ENCODE results near the gene EML6. TPM values are rescaled to one million over a fixed set of nuclear protein-coding genes. Genes with fewer than 3 reads are reported as not detected.

Gene EML6
- total RNA-seq, 2 donors from 2014 or later: 0.96 to 2.0 TPM

DNA sequence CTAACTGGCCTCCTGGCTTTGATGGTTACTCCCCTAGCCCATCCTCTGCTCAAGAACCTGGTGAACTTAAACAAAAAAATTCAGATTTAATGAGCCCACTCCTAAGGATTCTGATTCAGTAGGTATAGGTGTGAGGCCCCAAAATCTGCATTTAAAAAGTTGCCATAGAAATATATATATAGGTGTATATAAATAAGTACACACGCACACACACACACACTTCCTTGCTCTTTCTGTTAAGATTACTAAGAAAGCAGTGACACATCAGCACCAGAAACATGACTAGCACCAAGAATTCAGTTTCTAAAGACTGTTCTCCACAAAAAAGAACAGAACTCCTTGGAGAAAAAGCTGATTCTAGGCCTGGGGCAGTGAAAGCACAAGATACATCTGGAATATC lies 17.8 kb downstream of the EML6 start:
- no peak overlapping the region for H3K27ac Mint-ChIP-seq
- no peaks in the 10 kb centered on the region for H3K36me3 Mint-ChIP-seq (ENCODE audit: insufficient read depth in 2 of 2)
- no peak for ATAC-seq (replicated peaks in 1 of 2)
- DNase-seq: no peak
- no peaks in the 10 kb centered on the region for H3K4me1 Mint-ChIP-seq (ENCODE audit: low read depth)
- H3K9me3 Mint-ChIP-seq: no peaks in the 10 kb centered on the region
- peaks cover 11% of the 10 kb centered on the region for H3K27me3 Mint-ChIP-seq (ENCODE audit: low read depth)
- no peak overlapping the region for H3K4me3 Mint-ChIP-seq

DNA sequence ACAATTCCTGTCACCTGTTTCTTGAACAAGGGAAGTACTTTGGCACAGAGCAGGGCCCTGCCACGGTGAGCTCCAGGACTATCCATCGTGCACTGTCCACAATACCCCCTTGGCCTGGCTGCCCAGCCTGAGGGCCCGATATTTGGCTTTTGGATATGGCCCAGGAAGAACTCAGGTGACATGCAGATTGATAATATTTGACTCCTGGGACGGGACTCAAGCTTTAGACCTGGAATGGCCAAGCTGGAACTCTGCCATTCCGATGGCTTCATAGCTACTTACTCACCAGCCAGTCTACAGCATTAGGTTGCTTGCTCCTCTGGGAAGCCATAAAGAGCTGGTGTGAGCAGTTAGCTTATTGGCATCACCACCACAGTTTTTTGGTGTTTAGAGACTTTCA lies 26.6 kb downstream of the EML6 start:
- Mint-ChIP-seq H3K4me3 (no peak overlapping the region), H3K9me3 (no peaks in the 10 kb centered on the region), H3K27ac (no peak overlapping the region), H3K36me3 (ENCODE audit: insufficient read depth in 2 of 2) (no peaks in the 10 kb centered on the region), H3K4me1 (ENCODE audit: low read depth) (no peaks in the 10 kb centered on the region), H3K27me3 (ENCODE audit: low read depth) (no peaks in the 10 kb centered on the region)
- no peak for DNase-seq
- ATAC-seq (replicated peaks in 1 of 2): no peak

DNA sequence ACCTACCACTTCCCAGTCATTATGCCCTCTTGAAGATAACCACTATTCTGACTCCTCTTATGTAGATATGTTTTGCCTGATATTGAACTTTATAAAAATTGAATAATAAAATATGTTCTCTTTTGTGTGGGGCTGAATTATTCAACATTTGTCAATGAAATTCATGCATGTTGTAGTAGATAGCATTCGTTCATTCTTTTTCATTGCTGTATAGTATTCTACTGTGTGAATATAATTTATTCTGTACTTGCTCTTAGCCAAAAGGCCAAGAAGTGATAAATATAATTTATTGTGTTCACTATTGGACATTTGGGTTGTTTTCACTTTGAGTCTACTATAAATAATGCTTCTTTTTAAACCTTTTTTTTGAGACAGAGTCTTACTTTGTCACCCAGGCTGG lies 29.0 kb downstream of the EML6 start:
- Mint-ChIP-seq H3K9me3 (no peaks in the 10 kb centered on the region), H3K4me3 (no peak overlapping the region), H3K4me1 (ENCODE audit: low read depth) (peaks cover 4% of the 10 kb centered on the region), H3K27ac (no peak overlapping the region), H3K27me3 (ENCODE audit: low read depth) (no peaks in the 10 kb centered on the region), H3K36me3 (ENCODE audit: insufficient read depth in 2 of 2) (no peaks in the 10 kb centered on the region)
- no peak for DNase-seq
- ATAC-seq (replicated peaks in 1 of 2): no peak

DNA sequence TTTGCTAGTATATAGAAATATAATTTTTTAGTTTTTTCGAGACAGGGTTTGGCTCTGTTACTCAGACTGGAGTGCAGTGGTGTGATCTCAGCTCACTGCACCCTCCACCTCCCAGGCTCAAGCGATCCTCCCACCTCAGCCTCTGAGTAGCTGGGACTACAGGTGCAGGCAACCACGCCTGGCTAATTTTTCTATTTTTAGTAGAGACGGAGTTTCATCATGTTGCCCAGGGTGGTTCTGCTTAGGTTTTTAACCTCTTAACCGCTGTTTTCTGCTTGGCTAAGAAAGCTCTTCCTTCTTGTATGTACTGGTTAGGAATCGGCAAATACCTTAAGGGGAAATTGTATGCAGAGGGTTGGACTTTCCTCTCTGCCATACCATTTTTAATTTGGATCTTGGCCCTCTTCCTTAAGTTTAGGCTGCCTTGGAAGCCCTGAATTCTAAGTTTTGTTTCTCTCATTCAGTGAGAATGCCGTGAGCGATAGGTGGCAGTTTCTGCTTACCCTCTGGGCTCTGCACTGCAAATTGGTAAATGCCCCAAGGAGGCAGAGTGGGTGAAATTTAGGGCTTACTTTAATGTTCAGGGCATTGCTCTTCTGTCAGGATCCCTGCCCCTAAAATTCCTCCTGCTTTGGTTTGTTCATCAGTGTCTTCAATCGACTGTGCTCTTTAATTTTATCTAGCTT lies 32.3 kb downstream of the EML6 start:
- Mint-ChIP-seq H3K4me3 (no peak overlapping the region), H3K4me1 (ENCODE audit: low read depth) (peaks cover 14% of the 10 kb centered on the region), H3K9me3 (no peaks in the 10 kb centered on the region), H3K36me3 (ENCODE audit: insufficient read depth in 2 of 2) (no peaks in the 10 kb centered on the region), H3K27me3 (ENCODE audit: low read depth) (no peaks in the 10 kb centered on the region), H3K27ac (peak overlapping the region; percentile 65)
- DNase-seq (no peak), ATAC-seq (replicated peaks in 1 of 2) (no peak)

DNA sequence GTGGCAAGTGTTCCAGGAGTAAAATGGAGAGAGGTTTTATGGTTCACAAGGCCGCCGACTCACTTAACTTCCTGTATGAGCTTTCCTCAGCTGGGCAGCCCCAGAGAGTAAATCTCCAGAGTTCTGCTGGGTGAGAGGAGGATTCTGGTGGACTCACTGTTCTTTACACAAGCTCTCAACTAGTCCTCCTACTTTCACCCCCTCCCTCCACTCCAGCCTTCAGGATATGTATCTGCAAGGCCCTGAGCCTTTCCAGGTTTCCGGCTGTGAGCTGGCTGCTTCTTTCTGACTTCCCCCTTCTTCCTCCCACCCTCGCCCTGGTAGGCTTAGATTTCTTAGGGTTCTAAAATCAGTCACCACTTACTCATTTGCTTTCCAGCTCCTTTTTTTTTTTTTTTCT lies 34.0 kb downstream of the EML6 start:
- Mint-ChIP-seq H3K36me3 (ENCODE audit: insufficient read depth in 2 of 2) (no peaks in the 10 kb centered on the region), H3K4me3 (peak overlapping the region in 1 of 2 donors; percentile 43), H3K9me3 (no peaks in the 10 kb centered on the region), H3K4me1 (ENCODE audit: low read depth) (peaks cover 14% of the 10 kb centered on the region), H3K27me3 (ENCODE audit: low read depth) (no peaks in the 10 kb centered on the region), H3K27ac (no peak overlapping the region)
- DNase-seq: peak; percentile 5 to 12
- ATAC-seq (replicated peaks in 1 of 2): peak; percentile 51 to 73

DNA sequence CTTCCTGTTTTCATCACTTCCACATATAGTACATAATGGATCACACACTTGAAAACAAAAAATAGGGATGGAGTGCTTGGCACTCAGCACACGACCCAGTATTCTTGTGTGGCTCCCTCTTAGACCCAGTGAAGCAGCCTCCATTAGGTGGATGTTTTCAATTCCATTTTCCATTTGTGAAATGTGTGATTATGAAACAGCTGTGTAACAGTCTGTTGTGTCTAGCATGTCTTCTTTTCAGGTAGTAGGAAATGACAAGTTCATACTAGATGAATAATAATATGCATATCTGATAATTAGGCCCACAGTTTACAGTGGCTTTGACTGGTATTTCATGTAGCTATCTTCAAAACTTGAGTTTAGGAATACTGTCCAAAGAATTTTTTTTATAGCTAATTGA lies 35.5 kb downstream of the EML6 start:
- Mint-ChIP-seq H3K4me3 (no peak overlapping the region), H3K9me3 (no peaks in the 10 kb centered on the region), H3K27ac (no peak overlapping the region), H3K36me3 (ENCODE audit: insufficient read depth in 2 of 2) (no peaks in the 10 kb centered on the region), H3K4me1 (ENCODE audit: low read depth) (peaks cover 14% of the 10 kb centered on the region), H3K27me3 (ENCODE audit: low read depth) (no peaks in the 10 kb centered on the region)
- DNase-seq: no peak
- no peak for ATAC-seq (replicated peaks in 1 of 2)

DNA sequence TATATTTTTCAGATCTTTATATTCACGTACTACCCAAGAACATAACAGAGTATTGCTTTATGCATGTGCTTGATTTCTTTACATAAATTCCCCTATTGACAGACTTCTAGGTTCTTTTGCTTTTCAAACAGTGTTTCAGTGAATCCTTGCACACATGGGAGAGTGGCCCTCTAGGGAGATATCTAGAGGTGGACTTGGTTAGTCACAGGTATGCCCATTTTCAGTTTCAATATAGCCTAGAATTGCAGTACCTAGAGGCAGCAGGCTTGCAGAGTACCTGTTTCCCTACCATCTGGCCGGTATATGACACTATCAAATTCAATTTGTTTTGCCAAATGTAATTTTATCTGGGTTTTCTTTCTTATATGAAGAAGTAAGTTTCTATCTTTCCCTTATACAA lies 36.8 kb downstream of the EML6 start:
- Mint-ChIP-seq H3K4me1 (ENCODE audit: low read depth) (peaks cover 14% of the 10 kb centered on the region), H3K36me3 (ENCODE audit: insufficient read depth in 2 of 2) (no peaks in the 10 kb centered on the region), H3K27ac (no peak overlapping the region), H3K9me3 (no peaks in the 10 kb centered on the region), H3K27me3 (ENCODE audit: low read depth) (no peaks in the 10 kb centered on the region), H3K4me3 (no peak overlapping the region)
- ATAC-seq (replicated peaks in 1 of 2) (no peak), DNase-seq (no peak)

DNA sequence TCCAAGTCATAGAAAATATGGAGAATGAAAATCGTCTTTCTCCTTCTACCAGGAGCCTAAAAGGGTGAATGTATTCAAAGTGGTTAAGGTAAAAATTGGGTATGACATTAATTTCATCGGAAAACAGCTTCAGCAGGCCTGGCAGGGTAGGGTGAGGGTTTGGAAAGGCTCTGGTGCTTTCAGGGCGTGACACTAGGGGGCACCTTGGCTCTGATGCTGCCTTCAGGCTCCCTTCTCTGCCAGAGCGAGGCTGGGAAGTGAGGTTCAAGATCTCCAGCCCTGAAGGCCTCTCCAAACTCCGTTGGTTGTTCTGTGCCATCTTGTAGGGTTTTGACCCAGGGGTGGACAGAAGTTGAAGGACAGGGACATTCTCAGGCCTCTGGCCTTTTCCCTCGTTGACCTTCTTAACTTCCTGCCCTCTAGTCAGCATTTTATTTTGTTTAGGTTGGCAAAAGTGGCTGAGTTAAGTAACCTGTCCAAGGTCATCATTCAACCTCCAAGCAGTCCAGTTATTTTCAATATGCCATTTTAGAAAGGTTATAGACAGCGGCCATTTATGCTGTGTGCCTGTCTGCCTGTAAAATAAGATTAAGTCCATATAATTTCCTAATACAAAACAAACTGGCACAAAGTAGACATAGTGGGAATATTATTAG lies 40.3 kb downstream of the EML6 start:
- Mint-ChIP-seq H3K36me3 (ENCODE audit: insufficient read depth in 2 of 2) (no peaks in the 10 kb centered on the region), H3K27me3 (ENCODE audit: low read depth) (no peaks in the 10 kb centered on the region), H3K9me3 (no peaks in the 10 kb centered on the region), H3K4me3 (no peak overlapping the region), H3K4me1 (ENCODE audit: low read depth) (peaks cover 14% of the 10 kb centered on the region), H3K27ac (no peak overlapping the region)
- no peak for ATAC-seq (replicated peaks in 1 of 2)
- peak; percentile 27 to 29 for DNase-seq

DNA sequence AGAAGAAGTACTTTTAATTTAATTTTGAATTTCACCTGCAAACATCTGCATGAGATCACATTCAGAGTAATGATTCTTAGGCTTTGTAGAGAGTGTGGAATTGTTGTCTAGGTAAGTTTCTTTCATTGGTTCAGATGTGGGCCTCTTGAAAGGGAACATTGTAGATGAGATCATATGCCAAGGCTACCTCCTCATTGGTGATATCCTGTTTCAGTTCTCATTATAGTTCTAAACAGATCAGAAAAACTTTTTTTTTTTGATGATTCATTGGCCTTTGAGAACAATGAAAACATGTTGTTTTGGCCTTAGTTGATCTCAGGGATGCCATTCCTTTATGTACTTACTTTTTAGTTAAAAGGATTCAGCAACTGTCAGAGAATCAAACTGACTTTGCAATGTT lies 44.5 kb downstream of the EML6 start:
- Mint-ChIP-seq H3K4me1 (ENCODE audit: low read depth) (peaks cover 14% of the 10 kb centered on the region), H3K36me3 (ENCODE audit: insufficient read depth in 2 of 2) (no peaks in the 10 kb centered on the region), H3K27me3 (ENCODE audit: low read depth) (no peaks in the 10 kb centered on the region), H3K9me3 (no peaks in the 10 kb centered on the region), H3K27ac (peak overlapping the region; percentile 17), H3K4me3 (peak overlapping the region; percentile 47 to 50)
- DNase-seq (no peak), ATAC-seq (replicated peaks in 1 of 2) (peak; percentile 98)

DNA sequence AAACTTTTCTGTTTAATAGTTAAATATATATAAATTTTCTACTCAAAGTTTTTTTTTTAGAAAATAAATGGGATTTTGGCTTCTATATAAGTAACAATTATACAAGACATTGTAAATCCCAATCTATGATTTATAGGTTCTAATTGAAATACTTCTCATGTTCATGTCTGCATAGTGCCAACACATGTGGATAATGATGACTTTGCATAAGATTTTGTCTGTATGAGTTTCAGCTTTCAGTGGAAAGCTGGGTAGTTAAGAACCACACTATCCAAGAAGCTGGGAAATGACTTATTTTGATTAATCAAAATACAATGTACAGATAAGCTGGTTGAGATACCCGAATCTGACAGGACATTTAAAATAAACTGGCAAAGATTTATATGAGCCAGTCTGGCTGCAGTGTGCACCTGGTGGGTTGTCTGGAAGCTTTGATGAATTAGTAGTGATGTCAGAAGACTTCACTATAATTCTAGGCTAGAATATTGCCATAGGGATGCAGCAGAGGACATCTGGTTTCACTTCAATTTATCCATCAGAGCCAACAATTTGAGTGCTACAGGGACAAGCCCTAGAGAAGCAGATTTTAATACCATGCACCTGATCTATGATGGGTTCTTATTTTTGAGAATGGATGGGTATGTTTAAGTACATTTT lies 45.4 kb downstream of the EML6 start:
- Mint-ChIP-seq H3K9me3 (no peaks in the 10 kb centered on the region), H3K27me3 (ENCODE audit: low read depth) (no peaks in the 10 kb centered on the region), H3K4me1 (ENCODE audit: low read depth) (peaks cover 14% of the 10 kb centered on the region), H3K36me3 (ENCODE audit: insufficient read depth in 2 of 2) (no peaks in the 10 kb centered on the region), H3K27ac (no peak overlapping the region), H3K4me3 (no peak overlapping the region)
- ATAC-seq (replicated peaks in 1 of 2): no peak
- no peak for DNase-seq

DNA sequence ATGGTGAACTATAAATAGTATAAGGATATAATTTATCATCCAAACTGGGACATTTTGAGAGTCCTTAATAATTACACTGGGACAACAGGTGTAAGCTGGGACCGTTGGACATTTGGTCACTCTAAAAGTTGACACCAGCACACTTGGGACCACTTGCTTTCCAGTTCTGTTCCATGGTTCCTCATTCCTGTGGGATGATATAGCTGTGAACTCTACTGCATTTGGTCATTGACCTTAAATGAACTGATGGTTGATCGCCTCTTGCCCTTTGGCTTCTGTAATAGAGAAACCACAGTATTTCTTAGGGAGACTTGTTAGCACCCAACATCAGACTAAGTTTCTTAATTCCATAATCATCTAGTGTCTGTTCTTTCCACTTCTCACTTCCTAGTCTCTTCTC lies 46.7 kb downstream of the EML6 start:
- Mint-ChIP-seq H3K9me3 (peaks cover 2% of the 10 kb centered on the region in 2 donors), H3K27ac (no peak overlapping the region), H3K36me3 (ENCODE audit: insufficient read depth in 2 of 2) (peaks cover 0 to under 1% of the 10 kb centered on the region in 2 donors), H3K4me1 (ENCODE audit: low read depth) (peaks cover 14% of the 10 kb centered on the region), H3K27me3 (ENCODE audit: low read depth) (no peaks in the 10 kb centered on the region), H3K4me3 (no peak overlapping the region)
- DNase-seq (no peak), ATAC-seq (replicated peaks in 1 of 2) (no peak)

DNA sequence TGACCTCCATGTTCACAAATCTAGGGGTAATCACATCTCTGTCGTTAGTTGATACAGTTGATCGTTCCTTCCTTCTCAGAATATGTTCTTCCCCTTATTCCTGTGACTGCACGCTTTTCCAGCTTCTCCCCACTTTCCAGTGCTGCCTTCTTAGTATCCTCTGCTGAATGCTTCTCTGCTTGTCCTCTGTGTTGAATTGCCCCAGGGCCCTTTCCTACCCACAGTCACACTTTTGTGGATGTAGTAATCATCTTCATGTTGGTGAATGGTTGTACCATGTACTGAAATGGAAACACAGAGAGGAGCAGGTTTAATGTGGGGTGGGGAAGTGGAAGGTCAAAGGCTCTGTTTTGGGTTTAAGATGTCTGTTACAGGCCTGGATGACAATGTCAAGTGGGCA lies 47.2 kb downstream of the EML6 start:
- no peak for DNase-seq
- H3K27ac Mint-ChIP-seq: no peak overlapping the region

DNA sequence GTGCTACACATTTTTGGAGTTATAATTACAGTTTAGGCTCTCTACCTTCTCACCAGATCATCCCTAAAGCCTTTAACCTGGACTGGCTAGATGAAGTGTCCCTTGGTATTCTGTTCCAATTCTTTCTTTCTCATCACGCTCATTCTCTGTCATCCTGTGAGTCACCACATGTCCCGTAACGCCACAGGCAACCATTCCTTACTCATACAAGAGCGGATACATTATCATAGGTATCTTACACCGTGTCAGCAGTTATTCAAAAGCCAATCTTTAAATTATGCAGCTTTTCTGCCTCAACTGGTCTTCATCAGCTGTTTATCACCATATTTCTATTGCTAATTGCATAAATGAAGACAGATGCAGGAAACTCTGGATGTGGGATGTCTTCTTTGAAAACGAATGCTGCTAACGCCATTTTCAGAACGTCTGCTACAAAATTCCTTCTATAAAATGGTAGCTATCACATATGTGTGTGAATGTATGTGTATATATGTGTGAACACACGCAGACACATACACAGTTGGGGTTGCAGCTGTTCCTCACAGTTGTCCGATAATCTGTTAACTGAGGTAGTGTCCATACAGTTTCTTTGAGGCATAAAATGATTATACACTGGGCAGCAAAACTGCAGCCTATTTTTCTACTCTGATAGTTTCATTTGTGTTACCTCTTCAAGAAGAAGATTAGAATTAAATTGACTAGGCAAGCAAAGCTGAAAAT lies 47.9 kb downstream of the EML6 start:
- Mint-ChIP-seq H3K4me1 (ENCODE audit: low read depth) (peaks cover 14% of the 10 kb centered on the region), H3K4me3 (no peak overlapping the region), H3K9me3 (peaks cover 7% of the 10 kb centered on the region in 2 donors), H3K27me3 (ENCODE audit: low read depth) (no peaks in the 10 kb centered on the region), H3K36me3 (ENCODE audit: insufficient read depth in 2 of 2) (peaks cover 1 to 9% of the 10 kb centered on the region in 2 donors), H3K27ac (no peak overlapping the region)
- DNase-seq (no peak), ATAC-seq (replicated peaks in 1 of 2) (no peak)

More for the DNA sequence above, 47.2 kb downstream of the EML6 start:
- peaks cover 0 to 4% of the 10 kb centered on the region in 2 donors for H3K36me3 Mint-ChIP-seq (ENCODE audit: insufficient read depth in 2 of 2)
- H3K4me1 Mint-ChIP-seq (ENCODE audit: low read depth): peaks cover 14% of the 10 kb centered on the region
- peaks cover 4% of the 10 kb centered on the region in 2 donors for H3K9me3 Mint-ChIP-seq
- no peak overlapping the region for H3K4me3 Mint-ChIP-seq
- no peak for ATAC-seq (replicated peaks in 1 of 2)
- H3K27me3 Mint-ChIP-seq (ENCODE audit: low read depth): no peaks in the 10 kb centered on the region
